NCI-H146 (cell line): Measurements from ENCODE around the gene FOXRED1.

Experiments
- DNase-seq: peaks from one replicate; lab custom pipeline; 2025; lab: John Stamatoyannopoulos, UW

The FOXRED1 gene

GRCh38 chr11:126311401-126312291 lies 42.7 kb downstream of the FOXRED1 start:
- no peak for DNase-seq

- DNase-seq: no peak
Measured at GRCh38 chr11:126312961-126313360, 44.0 kb downstream of the FOXRED1 start.

- DNase-seq: no peak
Measured at GRCh38 chr11:126313826-126314225, 44.9 kb downstream of the FOXRED1 start.

- DNase-seq: no peak
Measured at GRCh38 chr11:126317432-126317755, 48.4 kb downstream of the FOXRED1 start.

- no peak for DNase-seq
Measured at GRCh38 chr11:126317756-126318573, 49.0 kb downstream of the FOXRED1 start.

- DNase-seq: no peak
Measured at GRCh38 chr11:126318574-126319373, 49.8 kb downstream of the FOXRED1 start.

GRCh38 chr11:126319374-126319740 lies 50.4 kb downstream of the FOXRED1 start:
- DNase-seq: no peak

- DNase-seq: no peak
Measured at GRCh38 chr11:126322996-126323395, 54.0 kb downstream of the FOXRED1 start.

- DNase-seq: no peak
Measured at GRCh38 chr11:126327281-126328000, 58.5 kb downstream of the FOXRED1 start.
